Measurements from ENCODE around the gene FBXW8.

Gene FBXW8

DNA sequence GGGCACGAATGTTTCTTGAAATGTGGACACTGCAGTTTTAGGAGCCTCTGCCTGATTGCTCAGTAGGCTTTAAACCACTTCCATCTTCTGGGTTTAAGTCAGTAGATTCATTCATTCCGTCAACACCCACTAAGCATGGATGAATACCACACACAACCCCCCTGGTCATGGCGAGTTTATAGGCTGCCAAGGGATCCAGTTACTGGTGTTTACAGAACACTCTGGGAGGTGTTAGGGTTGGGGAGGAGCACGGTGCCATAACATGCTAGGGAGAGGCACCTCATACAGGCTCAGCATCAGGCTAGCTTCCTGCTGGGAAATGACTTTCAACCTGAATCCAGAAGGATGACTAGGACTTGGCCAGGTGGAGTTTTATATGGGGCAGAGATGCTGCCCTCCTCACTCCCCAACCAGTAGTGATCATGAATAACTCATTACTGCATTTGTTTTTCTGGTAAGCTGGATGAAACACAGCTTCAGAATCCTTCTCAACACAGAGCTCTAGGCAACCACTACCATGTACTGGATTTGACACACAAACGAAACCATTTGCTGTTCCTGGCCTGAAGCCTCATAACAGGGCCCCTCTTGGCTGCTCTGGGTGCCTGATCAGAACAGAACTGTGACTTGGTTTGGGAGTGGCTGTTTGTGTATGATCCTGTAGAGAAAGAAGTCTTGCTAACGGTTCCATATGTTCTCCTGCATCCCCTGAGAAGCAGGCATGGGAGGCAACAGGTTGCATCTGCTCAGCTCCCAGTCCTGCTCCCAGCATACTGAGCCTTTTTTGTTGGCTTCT, 47.9 kb downstream of the FBXW8 start:
- H2BK15ac ChIP-seq (ENCODE audit: low read length), result no peak overlapping the region
- H3K36me3 ChIP-seq (replicated peaks in 1 of 2; ENCODE audit: control insufficient read depth in 2 of 2, insufficient read depth in 2 of 2, low read length in 2 of 2), result peaks cover 3 to 16% of the 10 kb centered on the region in 2 donors
- no peak overlapping the region for H4K8ac ChIP-seq (ENCODE audit: low read depth, low read length)
- no peak overlapping the region for H2BK120ac ChIP-seq (ENCODE audit: low read depth, low read length)
- H3K79me1 ChIP-seq (ENCODE audit: low read depth, low read length), result peaks cover 2% of the 10 kb centered on the region
- H3K18ac ChIP-seq (ENCODE audit: low read length), result no peak overlapping the region
- no peak overlapping the region for H3K23ac ChIP-seq (ENCODE audit: low read depth, low read length, poor library complexity)
- H2BK5ac ChIP-seq (ENCODE audit: low read length), result no peak overlapping the region
- H3K4ac ChIP-seq (ENCODE audit: low read length), result no peak overlapping the region
- no peak overlapping the region for H3K9ac ChIP-seq (ENCODE audit: low read depth, low read length, poor library complexity)
- no peaks in the 10 kb centered on the region for H3K27me3 ChIP-seq (ENCODE audit: control insufficient read depth in 3 of 3, insufficient read depth in 3 of 3, low read depth in 1 of 3, low read length in 3 of 3)
- no peak overlapping the region for H3K4me2 ChIP-seq (ENCODE audit: insufficient read depth, low read length, poor library complexity, severe bottlenecking)
- H2AFZ ChIP-seq (ENCODE audit: low read length), result no peak overlapping the region
- no peak overlapping the region for H3K4me3 ChIP-seq (ENCODE audit: low read length in 2 of 2)
- peaks cover 0 to 16% of the 10 kb centered on the region in 2 donors for H3K4me1 ChIP-seq (ENCODE audit: control insufficient read depth in 2 of 2, insufficient read depth in 1 of 2, low read depth in 1 of 2, low read length in 2 of 2)
- no peak for DNase-seq (ENCODE audit: low spot score)
- no peaks in the 10 kb centered on the region for H3K9me3 ChIP-seq (replicated peaks in 1 of 2; ENCODE audit: control insufficient read depth in 2 of 2, insufficient read depth in 1 of 2, low read depth in 1 of 2, low read length in 2 of 2)
- no peak overlapping the region for H4K91ac ChIP-seq (ENCODE audit: low read depth, low read length, poor library complexity)
- H3K27ac ChIP-seq (replicated peaks; ENCODE audit: low read length), result no peak overlapping the region
- no peak overlapping the region for H3K14ac ChIP-seq (ENCODE audit: low read length)
- no CpG with 5 or more reads among the region's 6 CpGs for WGBS, 2 donors (ENCODE audit: extremely low coverage in 2 of 2, insufficient read length in 2 of 2, insufficient replicate concordance in 1 of 2)
- H2AK5ac ChIP-seq (ENCODE audit: low read depth, low read length), result no peak overlapping the region
- no peak overlapping the region for H2BK12ac ChIP-seq (ENCODE audit: low read length)

DNA sequence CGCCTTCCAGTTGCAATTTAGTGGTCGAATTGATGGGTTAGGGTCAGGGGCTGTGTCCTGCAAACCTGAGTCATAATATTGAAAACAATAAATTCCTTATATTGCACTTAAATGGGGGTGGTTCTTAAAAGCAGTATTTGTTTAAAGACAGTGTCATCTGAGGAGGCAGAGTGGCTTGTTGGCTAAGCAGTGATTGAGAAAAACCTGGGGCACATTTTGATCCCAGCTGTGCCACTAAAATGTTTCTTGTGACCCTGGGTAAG, 48.4 kb downstream of the FBXW8 start:
- H4K91ac ChIP-seq (ENCODE audit: low read depth, low read length, poor library complexity), result no peak overlapping the region
- peaks cover 3 to 21% of the 10 kb centered on the region in 2 donors for H3K36me3 ChIP-seq (replicated peaks in 1 of 2; ENCODE audit: control insufficient read depth in 2 of 2, insufficient read depth in 2 of 2, low read length in 2 of 2)
- no peaks in the 10 kb centered on the region for H3K9me3 ChIP-seq (replicated peaks in 1 of 2; ENCODE audit: control insufficient read depth in 2 of 2, insufficient read depth in 1 of 2, low read depth in 1 of 2, low read length in 2 of 2)
- H2BK12ac ChIP-seq (ENCODE audit: low read length), result no peak overlapping the region
- no peak overlapping the region for H3K4ac ChIP-seq (ENCODE audit: low read length)
- no peak overlapping the region for H2AFZ ChIP-seq (ENCODE audit: low read length)
- H3K79me1 ChIP-seq (ENCODE audit: low read depth, low read length), result peaks cover 2% of the 10 kb centered on the region
- H2BK5ac ChIP-seq (ENCODE audit: low read length), result no peak overlapping the region
- no peak overlapping the region for H3K18ac ChIP-seq (ENCODE audit: low read length)
- no peak overlapping the region for H4K8ac ChIP-seq (ENCODE audit: low read depth, low read length)
- H3K27ac ChIP-seq (replicated peaks; ENCODE audit: low read length), result no peak overlapping the region
- H2BK120ac ChIP-seq (ENCODE audit: low read depth, low read length), result no peak overlapping the region
- no CpG with 5 or more reads among the region's 2 CpGs for WGBS, 2 donors (ENCODE audit: extremely low coverage in 2 of 2, insufficient read length in 2 of 2, insufficient replicate concordance in 1 of 2)
- no peak overlapping the region for H2BK15ac ChIP-seq (ENCODE audit: low read length)
- H3K27me3 ChIP-seq (ENCODE audit: control insufficient read depth in 3 of 3, insufficient read depth in 3 of 3, low read depth in 1 of 3, low read length in 3 of 3), result no peaks in the 10 kb centered on the region
- no peak overlapping the region for H3K9ac ChIP-seq (ENCODE audit: low read depth, low read length, poor library complexity)
- H3K4me2 ChIP-seq (ENCODE audit: insufficient read depth, low read length, poor library complexity, severe bottlenecking), result no peak overlapping the region
- H3K14ac ChIP-seq (ENCODE audit: low read length), result no peak overlapping the region
- no peak overlapping the region for H2AK5ac ChIP-seq (ENCODE audit: low read depth, low read length)
- no peak for DNase-seq (ENCODE audit: low spot score)
- no peak overlapping the region for H3K4me3 ChIP-seq (ENCODE audit: low read length in 2 of 2)
- no peak overlapping the region for H3K23ac ChIP-seq (ENCODE audit: low read depth, low read length, poor library complexity)
- peaks cover 0 to 16% of the 10 kb centered on the region in 2 donors for H3K4me1 ChIP-seq (ENCODE audit: control insufficient read depth in 2 of 2, insufficient read depth in 1 of 2, low read depth in 1 of 2, low read length in 2 of 2)

DNA sequence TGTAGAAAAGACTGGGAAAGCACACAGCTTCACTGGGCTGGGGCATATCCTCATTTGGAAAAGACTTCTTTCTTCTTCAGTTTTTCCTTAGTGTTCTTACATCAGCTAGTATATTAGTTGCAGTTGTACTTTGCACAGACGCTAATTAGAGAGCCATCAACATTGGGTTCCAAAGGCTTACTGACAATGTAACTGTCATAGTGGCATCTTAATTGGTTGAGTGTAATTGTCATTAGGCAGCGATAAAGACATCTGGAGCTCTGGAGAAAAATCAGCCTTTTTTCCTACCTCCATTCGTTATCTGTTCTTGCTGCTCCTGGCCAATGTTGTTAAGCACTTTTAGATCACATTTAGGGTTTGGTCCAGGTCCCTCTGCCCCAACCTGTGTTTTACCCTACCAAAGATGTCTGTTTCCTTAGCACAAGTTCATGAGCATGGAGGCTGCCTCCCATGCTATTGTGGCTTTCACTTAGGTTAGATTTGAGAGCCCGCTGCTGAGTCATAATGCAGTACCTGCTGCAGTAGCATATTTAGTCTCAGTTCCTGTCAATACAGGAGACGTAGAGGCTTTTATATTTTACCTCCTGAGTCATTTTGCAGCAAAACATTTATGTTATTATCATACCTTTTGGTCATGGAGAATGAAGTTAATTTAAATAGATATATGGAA, 49.2 kb downstream of the FBXW8 start:
- H3K9ac ChIP-seq (ENCODE audit: low read depth, low read length, poor library complexity), result no peak overlapping the region
- H2BK12ac ChIP-seq (ENCODE audit: low read length), result no peak overlapping the region
- H3K36me3 ChIP-seq (replicated peaks in 1 of 2; ENCODE audit: control insufficient read depth in 2 of 2, insufficient read depth in 2 of 2, low read length in 2 of 2), result peaks cover 4 to 26% of the 10 kb centered on the region in 2 donors
- H3K18ac ChIP-seq (ENCODE audit: low read length), result no peak overlapping the region
- no peak overlapping the region for H4K91ac ChIP-seq (ENCODE audit: low read depth, low read length, poor library complexity)
- H2BK15ac ChIP-seq (ENCODE audit: low read length), result no peak overlapping the region
- H3K4me3 ChIP-seq (ENCODE audit: low read length in 2 of 2), result no peak overlapping the region
- H3K4me1 ChIP-seq (ENCODE audit: control insufficient read depth in 2 of 2, insufficient read depth in 1 of 2, low read depth in 1 of 2, low read length in 2 of 2), result peaks cover 0 to 16% of the 10 kb centered on the region in 2 donors
- H4K8ac ChIP-seq (ENCODE audit: low read depth, low read length), result no peak overlapping the region
- no peak overlapping the region for H3K27ac ChIP-seq (replicated peaks; ENCODE audit: low read length)
- no peak overlapping the region for H2BK5ac ChIP-seq (ENCODE audit: low read length)
- DNase-seq (ENCODE audit: low spot score), result no peak
- H2AFZ ChIP-seq (ENCODE audit: low read length), result no peak overlapping the region
- WGBS, 2 donors (ENCODE audit: extremely low coverage in 2 of 2, insufficient read length in 2 of 2, insufficient replicate concordance in 1 of 2), result no CpG with 5 or more reads among the region's 5 CpGs
- peaks cover 2% of the 10 kb centered on the region for H3K79me1 ChIP-seq (ENCODE audit: low read depth, low read length)
- no peak overlapping the region for H3K4ac ChIP-seq (ENCODE audit: low read length)
- H3K14ac ChIP-seq (ENCODE audit: low read length), result no peak overlapping the region
- H3K27me3 ChIP-seq (ENCODE audit: control insufficient read depth in 3 of 3, insufficient read depth in 3 of 3, low read depth in 1 of 3, low read length in 3 of 3), result no peaks in the 10 kb centered on the region
- no peak overlapping the region for H2BK120ac ChIP-seq (ENCODE audit: low read depth, low read length)
- no peaks in the 10 kb centered on the region for H3K9me3 ChIP-seq (replicated peaks in 1 of 2; ENCODE audit: control insufficient read depth in 2 of 2, insufficient read depth in 1 of 2, low read depth in 1 of 2, low read length in 2 of 2)
- no peak overlapping the region for H3K23ac ChIP-seq (ENCODE audit: low read depth, low read length, poor library complexity)
- H2AK5ac ChIP-seq (ENCODE audit: low read depth, low read length), result no peak overlapping the region
- H3K4me2 ChIP-seq (ENCODE audit: insufficient read depth, low read length, poor library complexity, severe bottlenecking), result no peak overlapping the region

DNA sequence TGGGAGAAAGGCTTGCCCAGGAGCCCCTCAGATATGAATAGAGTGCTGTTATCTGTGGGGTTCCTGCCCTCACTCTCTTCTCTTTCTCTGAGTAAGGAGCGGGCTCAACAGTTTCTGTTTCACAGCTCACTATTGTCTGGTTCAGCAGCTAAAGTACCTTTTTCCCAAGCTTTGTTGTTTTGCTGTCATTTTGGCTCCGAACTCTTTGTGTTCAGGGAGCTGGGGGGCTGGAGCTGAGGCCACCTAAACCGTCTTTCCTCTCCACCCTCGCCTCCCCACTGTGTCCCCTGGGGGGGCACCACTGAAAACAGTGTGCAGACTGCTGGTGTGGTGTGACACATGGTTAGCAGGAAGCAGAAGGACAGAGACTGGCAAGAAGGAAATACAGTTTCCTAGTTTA, 51.4 kb downstream of the FBXW8 start:
- DNase-seq (ENCODE audit: low spot score), result no peak
- H2AK5ac ChIP-seq (ENCODE audit: low read depth, low read length), result no peak overlapping the region
- H2AFZ ChIP-seq (ENCODE audit: low read length), result no peak overlapping the region

More for the DNA sequence above, 51.4 kb downstream of the FBXW8 start:
- no peaks in the 10 kb centered on the region for H3K9me3 ChIP-seq (replicated peaks in 1 of 2; ENCODE audit: control insufficient read depth in 2 of 2, insufficient read depth in 1 of 2, low read depth in 1 of 2, low read length in 2 of 2)
- no peak overlapping the region for H2BK120ac ChIP-seq (ENCODE audit: low read depth, low read length)
- WGBS, 2 donors (ENCODE audit: extremely low coverage in 2 of 2, insufficient read length in 2 of 2, insufficient replicate concordance in 1 of 2), result no CpG with 5 or more reads among the region's 4 CpGs
- H3K4me1 ChIP-seq (ENCODE audit: control insufficient read depth in 2 of 2, insufficient read depth in 1 of 2, low read depth in 1 of 2, low read length in 2 of 2), result peaks cover 0 to 16% of the 10 kb centered on the region in 2 donors
- no peak overlapping the region for H2BK12ac ChIP-seq (ENCODE audit: low read length)
- no peak overlapping the region for H3K4me2 ChIP-seq (ENCODE audit: insufficient read depth, low read length, poor library complexity, severe bottlenecking)
- no peak overlapping the region for H3K9ac ChIP-seq (ENCODE audit: low read depth, low read length, poor library complexity)
- H2BK15ac ChIP-seq (ENCODE audit: low read length), result no peak overlapping the region
- no peak overlapping the region for H3K23ac ChIP-seq (ENCODE audit: low read depth, low read length, poor library complexity)
- peaks cover 8 to 39% of the 10 kb centered on the region in 2 donors for H3K36me3 ChIP-seq (replicated peaks in 1 of 2; ENCODE audit: control insufficient read depth in 2 of 2, insufficient read depth in 2 of 2, low read length in 2 of 2)
- no peak overlapping the region for H3K18ac ChIP-seq (ENCODE audit: low read length)
- no peaks in the 10 kb centered on the region for H3K27me3 ChIP-seq (ENCODE audit: control insufficient read depth in 3 of 3, insufficient read depth in 3 of 3, low read depth in 1 of 3, low read length in 3 of 3)
- no peak overlapping the region for H2BK5ac ChIP-seq (ENCODE audit: low read length)
- no peak overlapping the region for H3K4ac ChIP-seq (ENCODE audit: low read length)
- H3K4me3 ChIP-seq (ENCODE audit: low read length in 2 of 2), result no peak overlapping the region
- peaks cover 2% of the 10 kb centered on the region for H3K79me1 ChIP-seq (ENCODE audit: low read depth, low read length)
- no peak overlapping the region for H4K91ac ChIP-seq (ENCODE audit: low read depth, low read length, poor library complexity)
- H3K14ac ChIP-seq (ENCODE audit: low read length), result no peak overlapping the region
- H3K27ac ChIP-seq (replicated peaks; ENCODE audit: low read length), result peak overlapping the region; percentile 30
- H4K8ac ChIP-seq (ENCODE audit: low read depth, low read length), result no peak overlapping the region

All from neuronal stem cell (in vitro differentiated cells).